Measurements from ENCODE around the gene GART. TPM values are rescaled to one million over a fixed set of nuclear protein-coding genes. Genes with fewer than 3 reads are reported as not detected.
"Not testable (repeated sequence)": the region's sequence is repeated elsewhere in the genome, so short reads cannot be mapped to it uniquely, and the experiment has no call there.

The GART gene
- total RNA-seq, 6 experiments from 2014 or later, result 23.0 to 93.5 (median 39.3) TPM

GRCh38 chr21:33511639-33512038, 30.3 kb downstream of the GART start:
- Histone ChIP-seq H3K27ac (no peak overlapping the region), H3K9me3 (no peaks in the 10 kb centered on the region), H3K27me3 (no peaks in the 10 kb centered on the region), H3K4me3 (no peak overlapping the region), H3K4me1 (no peaks in the 10 kb centered on the region), H3K36me3 (peaks cover 0 to 77% (median 26%) of the 10 kb centered on the region in 4 donors)
- TF ChIP-seq POLR2A (IDR thresholded peaks at IDR 0.05) (no peak), CTCF (IDR thresholded peaks at IDR 0.05) (no peak)
- 98% methylated on average over 4 of the region's 4 CpGs for whole genome bisulfite sequencing (ENCODE audit: insufficient coverage, low coverage, low lambda C conversion rate, missing lambda C conversion rate)
- intact Hi-C loops (cut with DNase I), result no loop called here
- no peak for ATAC-seq
- DNase-seq, result no peak

- TF ChIP-seq POLR2A (IDR thresholded peaks at IDR 0.05) (no peak), CTCF (IDR thresholded peaks at IDR 0.05) (no peak)
- Histone ChIP-seq H3K27me3 (no peaks in the 10 kb centered on the region), H3K36me3 (peaks cover 0 to 70% (median 23%) of the 10 kb centered on the region in 4 donors), H3K27ac (no peak overlapping the region), H3K4me1 (no peaks in the 10 kb centered on the region), H3K4me3 (no peak overlapping the region), H3K9me3 (no peaks in the 10 kb centered on the region)
- DNase-seq, result no peak
- intact Hi-C loops (cut with DNase I), result no loop called here
- WGBS (ENCODE audit: insufficient coverage, low coverage, low lambda C conversion rate, missing lambda C conversion rate), result 87% methylated on average over 7 of the region's 8 CpGs
- ATAC-seq, result no peak
Measured at GRCh38 chr21:33510826-33511225, 31.1 kb downstream of the GART start.

- WGBS (ENCODE audit: insufficient coverage, low coverage, low lambda C conversion rate, missing lambda C conversion rate), result 92% methylated on average over 1 of the region's 1 CpG
- H3K4me3 ChIP-seq; DNase-seq; H3K4me1 ChIP-seq; H3K9me3 ChIP-seq; intact Hi-C loops (cut with DNase I); H3K27me3 ChIP-seq; ATAC-seq; H3K27ac ChIP-seq: not testable (repeated sequence)
- peaks cover 0 to 68% (median 13%) of the 10 kb centered on the region in 4 donors for H3K36me3 ChIP-seq
Measured at GRCh38 chr21:33507003-33507402, 34.9 kb downstream of the GART start.

DNA sequence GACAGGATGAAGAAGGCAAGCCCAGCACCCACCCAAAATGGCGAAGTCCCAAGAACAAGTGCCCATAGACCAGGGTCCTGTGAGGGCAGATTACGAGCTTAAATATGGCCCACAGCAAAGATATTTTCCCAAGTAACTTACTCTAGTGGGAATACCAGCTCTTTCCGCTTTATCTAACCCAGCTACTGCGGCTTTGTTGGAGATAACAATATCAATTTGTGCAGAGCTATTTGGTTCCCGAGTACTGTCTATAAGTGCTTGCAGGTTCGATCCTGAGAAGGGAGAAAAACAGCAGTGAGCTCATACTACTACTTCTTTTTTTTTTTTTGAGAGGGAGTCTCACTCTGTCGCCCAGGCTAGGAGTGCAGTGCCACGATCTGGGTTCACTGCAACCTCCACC, 36.1 kb downstream of the GART start:
- DNase-seq, result no peak
- 86% methylated on average over 4 of the region's 8 CpGs for WGBS (ENCODE audit: insufficient coverage, low coverage, low lambda C conversion rate, missing lambda C conversion rate)
- H3K27me3 ChIP-seq, result no peaks in the 10 kb centered on the region
- ATAC-seq, result no peak
- intact Hi-C loops (cut with DNase I), result no loop called here
- TF ChIP-seq CTCF (IDR thresholded peaks at IDR 0.05), result no peak
- TF ChIP-seq POLR2A (IDR thresholded peaks at IDR 0.05), result no peak
- peaks cover 0 to 57% (median 10%) of the 10 kb centered on the region in 4 donors for H3K36me3 ChIP-seq
- H3K27ac ChIP-seq, result no peak overlapping the region
- no peak overlapping the region for H3K4me3 ChIP-seq
- H3K9me3 ChIP-seq, result no peaks in the 10 kb centered on the region
- no peaks in the 10 kb centered on the region for H3K4me1 ChIP-seq

DNA sequence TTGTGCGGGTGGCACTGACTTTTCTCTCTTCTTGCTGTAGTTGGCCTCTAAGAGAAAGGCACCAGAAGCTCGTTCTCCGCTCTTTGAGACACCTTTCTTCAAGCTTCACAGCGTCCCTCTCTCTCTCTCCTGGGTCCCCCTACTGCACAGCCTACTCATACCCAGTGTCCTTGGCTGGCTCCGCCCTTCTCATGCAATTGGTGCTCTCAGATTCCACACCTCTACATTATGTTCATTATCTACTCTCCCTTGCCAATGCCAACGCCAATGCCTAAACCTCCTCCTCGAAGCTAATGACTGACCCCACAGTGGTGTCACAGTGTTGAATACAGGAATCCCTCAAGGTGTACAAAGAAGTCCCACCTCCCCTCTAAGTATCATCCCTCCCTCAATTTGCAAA, 45.6 kb downstream of the GART start:
- peaks cover 0 to 4% (median 0%) of the 10 kb centered on the region in 4 donors for H3K4me1 ChIP-seq
- no peaks in the 10 kb centered on the region for H3K27me3 ChIP-seq
- WGBS (ENCODE audit: insufficient coverage, low coverage, low lambda C conversion rate, missing lambda C conversion rate), result 46% methylated on average over 5 of the region's 7 CpGs
- H3K27ac ChIP-seq, result no peak overlapping the region
- no peak for TF ChIP-seq POLR2A (IDR thresholded peaks at IDR 0.05)
- TF ChIP-seq CTCF (IDR thresholded peaks at IDR 0.05), result no peak
- no peaks in the 10 kb centered on the region for H3K36me3 ChIP-seq
- no peak for ATAC-seq
- intact Hi-C loops (cut with DNase I), result no loop called here
- H3K9me3 ChIP-seq, result no peaks in the 10 kb centered on the region
- no peak for DNase-seq
- H3K4me3 ChIP-seq, result no peak overlapping the region
